HFF-Myc (cell line): ENCODE results near the gene RAP2B.

ENCODE experiments used
- DNase-seq: peaks from one replicate; pipeline ENCODE4 v3.0.0-alpha.2; 2011; ENCODE audit warnings: low read depth; ENCODE audit errors: extremely low read depth
- H3K4me3 ChIP-seq: replicated peaks from 2 replicates; pipeline ENCODE4 v1.5.1; 2011; ENCODE audit warnings: low read depth, mild to moderate bottlenecking, control low read depth, low read length
- TF ChIP-seq, protein P1 (sequence below): IDR thresholded peaks from 2 replicates; pipeline ENCODE4 v1.5.1; 2012; ENCODE audit warnings: mild to moderate bottlenecking, low read depth, low read length, control low read depth; ENCODE audit errors: missing control alignments

The RAP2B gene

DNA sequence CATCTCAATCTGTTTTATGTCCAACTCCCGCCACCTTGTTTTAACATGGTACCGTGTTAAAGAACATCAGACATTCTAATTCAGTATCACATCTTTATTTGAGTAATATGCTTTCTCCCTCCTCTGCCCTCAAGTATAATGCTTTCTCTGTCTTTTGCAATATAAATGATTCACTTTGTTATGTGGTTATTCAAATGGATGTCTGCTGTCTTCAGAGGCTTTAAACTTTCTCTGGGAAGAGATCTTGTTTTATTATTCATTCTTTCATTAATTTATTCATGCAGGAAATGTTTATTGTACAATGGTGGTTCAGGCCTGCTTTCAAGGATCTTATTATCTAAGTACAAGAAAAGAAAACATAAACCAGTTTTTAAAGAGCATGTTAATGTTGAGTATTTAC is 57.1 kb downstream of the RAP2B start:
- DNase-seq = no peak
- TF ChIP-seq, protein P1, sequence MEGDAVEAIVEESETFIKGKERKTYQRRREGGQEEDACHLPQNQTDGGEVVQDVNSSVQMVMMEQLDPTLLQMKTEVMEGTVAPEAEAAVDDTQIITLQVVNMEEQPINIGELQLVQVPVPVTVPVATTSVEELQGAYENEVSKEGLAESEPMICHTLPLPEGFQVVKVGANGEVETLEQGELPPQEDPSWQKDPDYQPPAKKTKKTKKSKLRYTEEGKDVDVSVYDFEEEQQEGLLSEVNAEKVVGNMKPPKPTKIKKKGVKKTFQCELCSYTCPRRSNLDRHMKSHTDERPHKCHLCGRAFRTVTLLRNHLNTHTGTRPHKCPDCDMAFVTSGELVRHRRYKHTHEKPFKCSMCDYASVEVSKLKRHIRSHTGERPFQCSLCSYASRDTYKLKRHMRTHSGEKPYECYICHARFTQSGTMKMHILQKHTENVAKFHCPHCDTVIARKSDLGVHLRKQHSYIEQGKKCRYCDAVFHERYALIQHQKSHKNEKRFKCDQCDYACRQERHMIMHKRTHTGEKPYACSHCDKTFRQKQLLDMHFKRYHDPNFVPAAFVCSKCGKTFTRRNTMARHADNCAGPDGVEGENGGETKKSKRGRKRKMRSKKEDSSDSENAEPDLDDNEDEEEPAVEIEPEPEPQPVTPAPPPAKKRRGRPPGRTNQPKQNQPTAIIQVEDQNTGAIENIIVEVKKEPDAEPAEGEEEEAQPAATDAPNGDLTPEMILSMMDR = no peak

More for the DNA sequence above, 57.1 kb downstream of the RAP2B start:
- no peak overlapping the region for H3K4me3 ChIP-seq
